HG03439 (cell line): Measurements from ENCODE around the gene CHST15.

Experiments used
- ATAC-seq: cut with Tn5 transposase; IDR thresholded peaks from one replicate; pipeline ENCODE4 v1.9.1; 2021; ENCODE audit warnings: mild to moderate bottlenecking, moderate library complexity; ENCODE audit not compliant: unreplicated experiment

The CHST15 gene

GRCh38 chr10:124083740-124084397 is 9.5 kb downstream of the CHST15 start:
- no peak for ATAC-seq

GRCh38 chr10:124083047-124083739 is 10.2 kb downstream of the CHST15 start:
- ATAC-seq = no peak

- no peak for ATAC-seq
These were observed 10.8 kb downstream of the CHST15 start for GRCh38 chr10:124082555-124082954.

GRCh38 chr10:124081547-124082140 is 11.8 kb downstream of the CHST15 start:
- ATAC-seq = no peak

- no peak for ATAC-seq
These were observed 13.5 kb downstream of the CHST15 start for GRCh38 chr10:124079864-124080263.

- no peak for ATAC-seq
These were observed 14.7 kb downstream of the CHST15 start for GRCh38 chr10:124078714-124079113.

GRCh38 chr10:124078028-124078427 is 15.4 kb downstream of the CHST15 start:
- no peak for ATAC-seq

- ATAC-seq = no peak
These were observed 16.0 kb downstream of the CHST15 start for GRCh38 chr10:124077208-124077993.

- ATAC-seq = no peak
These were observed 17.2 kb downstream of the CHST15 start for GRCh38 chr10:124076148-124076733.

- no peak for ATAC-seq
These were observed 18.0 kb downstream of the CHST15 start for GRCh38 chr10:124075231-124075955.

GRCh38 chr10:124074501-124075109 is 18.8 kb downstream of the CHST15 start:
- ATAC-seq = no peak

GRCh38 chr10:124073978-124074377 is 19.4 kb downstream of the CHST15 start:
- no peak for ATAC-seq

GRCh38 chr10:124072541-124072940 is 20.9 kb downstream of the CHST15 start:
- ATAC-seq = no peak

- ATAC-seq = no peak
These were observed 21.3 kb downstream of the CHST15 start for GRCh38 chr10:124072106-124072505.

- ATAC-seq = no peak
These were observed 22.3 kb downstream of the CHST15 start for GRCh38 chr10:124071141-124071540.

- no peak for ATAC-seq
These were observed 22.7 kb downstream of the CHST15 start for GRCh38 chr10:124070666-124071065.

- ATAC-seq = no peak
These were observed 23.8 kb downstream of the CHST15 start for GRCh38 chr10:124069341-124070264.

- no peak for ATAC-seq
These were observed 24.5 kb downstream of the CHST15 start for GRCh38 chr10:124068929-124069328.

GRCh38 chr10:124067825-124068400 is 25.5 kb downstream of the CHST15 start:
- no peak for ATAC-seq
